Spleen (tissue), 13 donors: ENCODE results near the gene ACTR5. TPM values are rescaled to one million over a fixed set of nuclear protein-coding genes. Genes with fewer than 3 reads are reported as not detected.
A peak's percentile ranks its signal among the peaks of the same experiment; 100 is the strongest.

Source experiments
- DNase-seq: peaks from one replicate; pipeline ENCODE4 v3.0.0-alpha.2; 2020
- H3K27ac ChIP-seq, 8 donors: fragments of 200-600 bp; sonication (generic) in 7 of 8; 1 replicate in 4 of 8; 2 replicates in 4 of 8; pipeline versions ENCODE4 v1.5.0 to v1.8.0; 2016 to 2021; ENCODE audit warnings: inconsistent platforms in 4 of 8, mild to moderate bottlenecking in 4 of 8, moderate library complexity in 1 of 8
- H3K27me3 ChIP-seq, 7 donors: fragments of 200-600 bp; sonication (generic) in 6 of 7; replicated peaks in 1 of 7; 1 replicate in 4 of 7; 2 replicates in 3 of 7; pipeline versions ENCODE4 v1.5.0 to v1.8.0; 2016 to 2021; ENCODE audit warnings: inconsistent platforms in 3 of 7, mild to moderate bottlenecking in 1 of 7
- H3K36me3 ChIP-seq, 6 donors: fragments of 200-600 bp; sonication (generic) in 5 of 6; 1 replicate in 4 of 6; 2 replicates in 2 of 6; pipeline versions ENCODE4 v1.5.0 to v1.8.0; 2016 to 2021; ENCODE audit warnings: inconsistent platforms in 2 of 6
- H3K4me1 ChIP-seq, 6 donors: fragments of 200-600 bp; sonication (generic) in 5 of 6; 1 replicate in 3 of 6; 2 replicates in 3 of 6; pipeline versions ENCODE4 v1.5.0 to v1.8.0; 2016 to 2021; ENCODE audit warnings: inconsistent platforms in 3 of 6
- H3K4me3 ChIP-seq, 8 donors: fragments of 200-600 bp; sonication (generic) in 7 of 8; 1 replicate in 4 of 8; 2 replicates in 4 of 8; pipeline versions ENCODE4 v1.5.0 to v1.8.0; 2016 to 2021; ENCODE audit warnings: inconsistent platforms in 4 of 8, mild to moderate bottlenecking in 4 of 8, moderate library complexity in 2 of 8
- H3K9me3 ChIP-seq, 8 donors: fragments of 200-600 bp; sonication (generic) in 7 of 8; 1 replicate in 4 of 8; 2 replicates in 4 of 8; pipeline versions ENCODE4 v1.5.0 to v1.8.0; 2016 to 2021; ENCODE audit warnings: inconsistent platforms in 4 of 8
- POLR2A ChIP-seq, 3 donors: fragments of 450-650 bp; IDR thresholded peaks; one replicate each; pipeline ENCODE4 v1.5.1; 2017; ENCODE audit warnings: antibody characterized with exemption in 3 of 3, mild to moderate bottlenecking in 1 of 3
- POLR2AphosphoS5 ChIP-seq, 3 donors: sonication (generic); formaldehyde crosslinking; IDR thresholded peaks; one replicate each; pipeline ENCODE4 v1.5.1; 2017; ENCODE audit warnings: antibody characterized with exemption in 3 of 3
- WGBS, 5 donors: extraction: QIAGEN DNeasy Blood & Tissue Kit in 3 of 5; methylation state at CpG; one replicate each; pipeline versions ENCODE4 v1.1.5 to v1.1.7; 2013 to 2018; 5-methylcytosine and 5-hydroxymethylcytosine counted together
- intact Hi-C: fragments of 100-400 bp; cut with DNase I; formaldehyde crosslinking; loops from one replicate; pipeline ENCODE4 v1.15.0; 2023; ENCODE audit warnings: low total_unique reads
- long read RNA-seq, 2 donors: transcript quantifications; one replicate each; lab custom pipeline, GENCODE V29; 2026
- polyA plus RNA-seq, 3 donors: library from polyadenylated mRNA; stranded (reverse); fragments of 200-250 nt; gene quantifications; one replicate each; pipeline ENCODE4 v1.2.1, GENCODE V29; 2013
- total RNA-seq, 7 donors: library from RNA; depleted of rRNA in 3 of 7; stranded (reverse); fragments of >200 nt in 3 of 7; fragmentation: NEBNext Ultra II Directional in 4 of 7; extraction: Animal tissue kit (Norgen Biotek cat#: 25700) in 4 of 7; gene quantifications; one replicate each; pipeline versions ENCODE4 v1.1.0 to v1.2.1, GENCODE V29; 2016 to 2021
- TF ChIP-seq, protein P1 (sequence below), 11 experiments: fragments of 200-600 bp in 7 of 11; fragments of 450-650 bp in 4 of 11; sonication (generic) in 4 of 11; IDR thresholded peaks in 8 of 11; conservative IDR thresholded peaks in 3 of 11; 1 replicate in 7 of 11; 2 replicates in 4 of 11; pipeline versions ENCODE4 v1.4.0 to v1.8.0; 2016 to 2021; ENCODE audit warnings: antibody characterized with exemption in 11 of 11, inconsistent platforms in 4 of 11, mild to moderate bottlenecking in 1 of 11
- donor health status: healthy with polysubstance abuse.
- donor health status: DM: no; HTN: no; CAD: no; lungs with moderate emphysema.
- donor health status: DM: no; HTN: no; CAD: no.
- donor health status: Bipolar disorder and iron deficiency.
- donor health status: healthy.
- donor health status: DM: no; HTN: no; CAD: no.
- donor health status: DM: yes; HTN: yes; CAD: no.

Gene ACTR5
- total RNA-seq (10 to 100 TPM in 3 of 7 donors, 1 to 10 TPM in 4; 8.4 to 12.8 (median 9.6) TPM), polyA plus RNA-seq (10 to 100 TPM in 1 of 3 donors, 1 to 10 TPM in 2; 5.6 to 10.9 (median 9.4) TPM)
- long read RNA-seq, donor 1, partial matches to known transcripts: 5 of 9 reads
- long read RNA-seq, donor 1, other reads (novel, unspliced or antisense): 0 of 9 reads
- long read RNA-seq, donor 2, partial matches to known transcripts: 0 of 1 reads
- long read RNA-seq, donor 2, other reads (novel, unspliced or antisense): 0 of 1 reads

- H3K36me3 ChIP-seq: peaks cover 0 to 17% (median 8%) of the 10 kb centered on the region in 6 donors
- H3K4me3 ChIP-seq: peak within 1 kb of the TSS; percentile 73 to 98 (median 90)
- 0 to 1% (median 0%) methylated on average over 16 to 84 of the region's 84 CpGs for WGBS, 5 donors
- TF ChIP-seq, protein P1, sequence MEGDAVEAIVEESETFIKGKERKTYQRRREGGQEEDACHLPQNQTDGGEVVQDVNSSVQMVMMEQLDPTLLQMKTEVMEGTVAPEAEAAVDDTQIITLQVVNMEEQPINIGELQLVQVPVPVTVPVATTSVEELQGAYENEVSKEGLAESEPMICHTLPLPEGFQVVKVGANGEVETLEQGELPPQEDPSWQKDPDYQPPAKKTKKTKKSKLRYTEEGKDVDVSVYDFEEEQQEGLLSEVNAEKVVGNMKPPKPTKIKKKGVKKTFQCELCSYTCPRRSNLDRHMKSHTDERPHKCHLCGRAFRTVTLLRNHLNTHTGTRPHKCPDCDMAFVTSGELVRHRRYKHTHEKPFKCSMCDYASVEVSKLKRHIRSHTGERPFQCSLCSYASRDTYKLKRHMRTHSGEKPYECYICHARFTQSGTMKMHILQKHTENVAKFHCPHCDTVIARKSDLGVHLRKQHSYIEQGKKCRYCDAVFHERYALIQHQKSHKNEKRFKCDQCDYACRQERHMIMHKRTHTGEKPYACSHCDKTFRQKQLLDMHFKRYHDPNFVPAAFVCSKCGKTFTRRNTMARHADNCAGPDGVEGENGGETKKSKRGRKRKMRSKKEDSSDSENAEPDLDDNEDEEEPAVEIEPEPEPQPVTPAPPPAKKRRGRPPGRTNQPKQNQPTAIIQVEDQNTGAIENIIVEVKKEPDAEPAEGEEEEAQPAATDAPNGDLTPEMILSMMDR (IDR thresholded peaks at IDR 0.05 in 8 of 11, conservative IDR thresholded peaks at IDR 0.05 in 3 of 11): peak in 2 of 11 experiments; percentile 16 to 19
- peak; percentile 85 to 89 (median 88) for TF ChIP-seq POLR2AphosphoS5 (IDR thresholded peaks at IDR 0.05)
- TF ChIP-seq POLR2A (IDR thresholded peaks at IDR 0.05): peak in 1 of 3 donors; percentile 45
- peak; percentile 99 for DNase-seq
- peak within 1 kb of the TSS; percentile 81 to 95 (median 90) for H3K27ac ChIP-seq
- no peaks in the 10 kb centered on the region for H3K9me3 ChIP-seq
- intact Hi-C loops: no loop called here
- peaks cover 0 to under 1% (median 0%) of the 10 kb centered on the region in 7 donors for H3K27me3 ChIP-seq
- H3K4me1 ChIP-seq: peaks cover 6 to 42% (median 29%) of the 10 kb centered on the region in 6 donors
These were observed at the start of gene ACTR5 for GRCh38 chr20:38748097-38748860. TSS of gene ACTR5 (plus strand) at chr20:38748460. CDS start at chr20:38748479, 19 bp downstream.

GRCh38 chr20:38698541-38698940, 49.7 kb upstream of the ACTR5 start:
- intact Hi-C loops: no loop called here
- Histone ChIP-seq H3K4me3 (no peak overlapping the region), H3K27me3 (peaks cover 0 to 76% (median 0%) of the 10 kb centered on the region in 7 donors), H3K9me3 (no peaks in the 10 kb centered on the region), H3K36me3 (no peaks in the 10 kb centered on the region), H3K4me1 (no peaks in the 10 kb centered on the region), H3K27ac (no peak overlapping the region)
- DNase-seq: no peak
- 86 to 90% (median 86%) methylated on average over 15 of the region's 15 CpGs for WGBS, 5 donors
- TF ChIP-seq POLR2A (IDR thresholded peaks at IDR 0.05) (no peak), POLR2AphosphoS5 (IDR thresholded peaks at IDR 0.05) (no peak)
- TF ChIP-seq, protein P1 (IDR thresholded peaks at IDR 0.05 in 8 of 11, conservative IDR thresholded peaks at IDR 0.05 in 3 of 11): no peak

DNA sequence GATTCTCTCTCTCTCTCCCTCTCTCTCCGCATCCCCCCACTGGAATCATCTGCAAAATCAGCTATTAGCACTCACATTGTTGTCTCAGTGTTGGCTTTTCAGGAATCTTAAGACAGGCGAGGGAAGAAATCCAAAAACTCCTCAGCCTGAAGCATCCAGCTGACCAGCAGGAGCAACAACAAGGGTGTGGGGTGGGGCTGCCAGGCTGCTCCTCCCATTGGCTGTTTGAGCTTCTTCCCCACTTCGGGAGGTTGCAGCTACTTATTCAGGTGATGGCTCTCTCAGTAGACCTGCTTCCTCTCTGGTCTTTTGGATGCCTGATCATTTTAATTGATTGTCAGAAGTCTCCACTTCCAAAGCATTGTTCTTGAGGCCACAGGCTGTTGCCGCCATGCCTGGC, 48.1 kb upstream of the ACTR5 start:
- TF ChIP-seq POLR2AphosphoS5 (IDR thresholded peaks at IDR 0.05) (no peak), POLR2A (IDR thresholded peaks at IDR 0.05) (no peak)
- TF ChIP-seq, protein P1 (IDR thresholded peaks at IDR 0.05 in 8 of 11, conservative IDR thresholded peaks at IDR 0.05 in 3 of 11): no peak
- H3K27me3 ChIP-seq: peaks cover 0 to 83% (median 0%) of the 10 kb centered on the region in 7 donors
- no peaks in the 10 kb centered on the region for H3K36me3 ChIP-seq
- H3K9me3 ChIP-seq: no peaks in the 10 kb centered on the region
- no peak for DNase-seq
- no peaks in the 10 kb centered on the region for H3K4me1 ChIP-seq
- intact Hi-C loops: no loop called here
- no peak overlapping the region for H3K27ac ChIP-seq
- 47 to 53% (median 49%) methylated on average over 3 to 4 of the region's 4 CpGs for WGBS, 5 donors
- no peak overlapping the region for H3K4me3 ChIP-seq

GRCh38 chr20:38700926-38701325, 47.3 kb upstream of the ACTR5 start:
- TF ChIP-seq POLR2A (IDR thresholded peaks at IDR 0.05) (no peak), POLR2AphosphoS5 (IDR thresholded peaks at IDR 0.05) (no peak)
- TF ChIP-seq, protein P1 (IDR thresholded peaks at IDR 0.05 in 8 of 11, conservative IDR thresholded peaks at IDR 0.05 in 3 of 11): no peak
- H3K4me3 ChIP-seq: no peak overlapping the region
- no peaks in the 10 kb centered on the region for H3K36me3 ChIP-seq
- no peaks in the 10 kb centered on the region for H3K9me3 ChIP-seq
- peaks cover 0 to 88% (median 0%) of the 10 kb centered on the region in 7 donors for H3K27me3 ChIP-seq
- intact Hi-C loops: no loop called here
- no peaks in the 10 kb centered on the region for H3K4me1 ChIP-seq
- H3K27ac ChIP-seq: no peak overlapping the region
- WGBS, 5 donors: 56 to 97% (median 79%) methylated on average over 3 of the region's 3 CpGs
- DNase-seq: no peak
